C4-2B (cell line): Measurements from ENCODE around the gene GAS2L3.

Experiments
- CTCF ChIP-seq: fragments of 450-650 bp; conservative IDR thresholded peaks from 2 replicates; pipeline ENCODE4 v1.5.1; 2017; ENCODE audit warnings: mild to moderate bottlenecking
- ZFX ChIP-seq: fragments of 450-650 bp; IDR thresholded peaks from 2 replicates; pipeline ENCODE4 v1.6.1; 2017

GRCh38 chr12:100591979-100592378, 18.5 kb downstream of the GAS2L3 start:
- TF ChIP-seq CTCF (no peak), ZFX (no peak)
